WTC11 (cell line): ENCODE measurements around the gene RGS7.

ENCODE experiments used
- ATF2 ChIP-seq: sonication (generic); formaldehyde crosslinking; IDR thresholded peaks from 2 replicates; pipeline ENCODE4 v1.8.1; 2022; ENCODE audit warnings: low read depth, missing genetic modification reagents, borderline replicate concordance
- E2F1 ChIP-seq: sonication (generic); formaldehyde crosslinking; IDR thresholded peaks from 2 replicates; pipeline ENCODE4 v1.8.0; 2022; ENCODE audit warnings: mild to moderate bottlenecking, missing genetic modification reagents

GRCh38 chr1:241095847-241096246 lies 261.2 kb downstream of the RGS7 start:
- TF ChIP-seq E2F1, result no peak
- TF ChIP-seq ATF2 (CRISPR knock-in tag), result no peak
